Fibroblast of gingiva (primary cell): ENCODE measurements around the gene SUGCT.

Experiments used
- DNase-seq: peaks from one replicate; pipeline ENCODE4 v3.0.0-alpha.2; 2011; ENCODE audit warnings: low read depth

Gene SUGCT

GRCh38 chr7:40826411-40827221 lies 691.8 kb downstream of the SUGCT start:
- peak; percentile 92 for DNase-seq

GRCh38 chr7:40827222-40828085 lies 692.6 kb downstream of the SUGCT start:
- peak; percentile 100 for DNase-seq

GRCh38 chr7:40828686-40829600 lies 694.1 kb downstream of the SUGCT start:
- DNase-seq = no peak

- no peak for DNase-seq
Measured at GRCh38 chr7:40833191-40833887, 698.5 kb downstream of the SUGCT start.

- peak; percentile 52 for DNase-seq
Measured at GRCh38 chr7:40833888-40834234, 699.1 kb downstream of the SUGCT start.

DNA sequence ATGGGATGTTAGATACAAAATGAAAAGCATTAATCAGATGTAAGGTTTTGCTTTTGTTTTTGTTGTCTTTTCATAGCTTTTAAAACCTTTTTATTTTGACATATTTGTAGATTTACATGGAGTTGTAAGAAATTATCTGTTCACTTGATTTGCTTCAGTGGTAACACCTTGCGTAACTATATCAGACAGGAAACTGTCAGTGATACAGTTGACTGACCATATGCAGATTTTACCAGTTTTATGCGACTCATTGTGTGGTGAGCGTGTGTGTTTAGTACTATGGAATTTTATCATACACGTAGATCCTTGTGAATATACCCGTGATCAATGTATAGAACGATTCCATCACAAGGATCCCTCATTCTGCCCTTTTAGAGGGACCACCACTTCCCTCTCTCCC lies 701.4 kb downstream of the SUGCT start:
- DNase-seq = no peak

- DNase-seq = no peak
Measured at GRCh38 chr7:40839881-40840280, 705.1 kb downstream of the SUGCT start.

GRCh38 chr7:40840990-40841389 lies 706.2 kb downstream of the SUGCT start:
- DNase-seq = no peak

DNA sequence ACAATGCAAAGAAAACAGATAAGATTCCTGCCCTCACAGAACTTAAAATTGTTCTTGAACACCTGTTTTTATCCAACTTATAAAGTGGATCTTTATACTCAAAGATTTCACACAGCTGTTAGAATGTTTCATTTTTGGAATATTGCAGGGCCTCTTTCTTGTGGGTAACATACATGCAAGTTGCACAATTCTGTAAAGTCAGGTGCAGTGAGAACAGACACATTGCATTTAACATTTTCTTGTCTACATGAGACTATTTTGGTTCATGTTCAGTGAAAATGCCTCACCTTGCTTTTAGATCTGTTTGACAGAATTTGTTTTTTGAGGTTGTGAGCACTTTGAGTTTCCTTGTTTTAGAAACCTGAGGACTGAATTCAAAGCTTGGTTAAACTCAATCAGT lies 707.8 kb downstream of the SUGCT start:
- DNase-seq = no peak

- DNase-seq = no peak
Measured at GRCh38 chr7:40843338-40843985, 708.7 kb downstream of the SUGCT start.

GRCh38 chr7:40845943-40846342 lies 711.1 kb downstream of the SUGCT start:
- no peak for DNase-seq

DNA sequence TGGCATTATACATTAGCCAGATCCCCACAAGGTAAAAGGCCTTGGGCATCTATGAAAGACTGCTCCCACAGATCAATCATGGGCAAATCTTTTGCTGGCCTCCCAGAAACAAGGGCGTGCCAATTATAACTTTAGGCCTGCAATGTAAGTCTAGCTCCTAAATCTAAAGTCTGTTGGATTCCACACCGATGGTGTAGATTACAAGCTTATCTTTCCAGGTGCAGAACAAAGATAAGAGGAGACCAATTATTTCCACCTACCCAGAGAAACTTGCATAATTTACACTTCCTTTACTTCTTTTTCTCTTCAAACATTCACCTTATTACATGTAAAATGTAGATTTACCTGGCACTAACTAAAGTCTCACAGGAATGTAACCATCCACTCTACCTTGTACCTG lies 713.1 kb downstream of the SUGCT start:
- DNase-seq = no peak

DNA sequence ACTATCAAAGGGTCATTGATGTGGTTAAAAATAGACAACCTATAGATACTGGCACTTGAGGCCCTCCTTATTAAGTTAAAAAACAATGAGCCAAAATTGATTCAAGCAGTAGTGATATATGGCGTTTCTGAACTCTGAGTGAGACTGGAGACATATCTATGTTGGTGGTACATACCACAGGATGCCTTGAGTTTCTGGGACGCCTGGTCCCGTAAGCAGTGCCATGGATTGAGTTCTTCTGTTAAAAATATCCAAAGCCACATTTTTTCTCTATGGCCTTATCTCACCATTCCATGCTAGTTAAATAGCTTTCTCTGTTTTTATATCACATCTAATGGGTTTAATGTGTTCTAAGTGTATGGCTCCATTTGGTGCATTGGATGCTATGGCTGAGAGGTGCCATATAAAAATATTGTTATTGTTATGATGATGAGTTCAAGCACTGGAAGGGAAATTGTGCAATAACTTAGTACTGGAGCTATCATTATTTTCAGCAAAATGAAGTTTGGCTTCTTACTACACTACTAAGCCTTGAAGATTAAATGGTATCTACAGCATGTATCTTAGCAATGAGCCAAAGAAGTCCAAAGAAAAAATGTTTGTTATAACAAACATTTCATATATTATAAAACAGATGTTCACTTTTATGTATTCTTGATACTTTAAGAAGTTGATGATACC lies 713.9 kb downstream of the SUGCT start:
- DNase-seq = no peak

- DNase-seq = peak; percentile 17
Measured at GRCh38 chr7:40850017-40850416, 715.2 kb downstream of the SUGCT start.

- DNase-seq = no peak
Measured at GRCh38 chr7:40851001-40851400, 716.2 kb downstream of the SUGCT start.

DNA sequence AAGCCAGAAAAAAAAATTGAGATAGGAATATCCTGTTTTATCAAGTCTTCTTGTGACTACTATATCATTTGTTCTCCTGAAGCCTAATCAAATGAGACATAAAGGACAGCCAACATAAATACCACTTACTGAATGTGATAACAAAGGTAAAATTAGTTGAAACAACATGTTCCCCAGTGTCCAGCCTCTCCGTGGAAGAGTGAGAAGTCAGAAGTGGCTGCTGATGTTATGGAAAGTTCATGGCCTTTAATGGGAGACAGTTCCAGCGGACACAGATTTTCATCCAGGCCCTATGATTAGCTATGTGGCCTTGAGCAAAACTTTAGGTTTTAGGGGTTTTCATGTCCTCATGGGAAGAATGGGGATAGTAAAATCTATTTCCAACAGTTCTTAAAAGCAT lies 724.3 kb downstream of the SUGCT start:
- DNase-seq = no peak

- no peak for DNase-seq
Measured at GRCh38 chr7:40859965-40860543, 725.2 kb downstream of the SUGCT start.

- DNase-seq = no peak
Measured at GRCh38 chr7:40865441-40866233, 730.8 kb downstream of the SUGCT start.

DNA sequence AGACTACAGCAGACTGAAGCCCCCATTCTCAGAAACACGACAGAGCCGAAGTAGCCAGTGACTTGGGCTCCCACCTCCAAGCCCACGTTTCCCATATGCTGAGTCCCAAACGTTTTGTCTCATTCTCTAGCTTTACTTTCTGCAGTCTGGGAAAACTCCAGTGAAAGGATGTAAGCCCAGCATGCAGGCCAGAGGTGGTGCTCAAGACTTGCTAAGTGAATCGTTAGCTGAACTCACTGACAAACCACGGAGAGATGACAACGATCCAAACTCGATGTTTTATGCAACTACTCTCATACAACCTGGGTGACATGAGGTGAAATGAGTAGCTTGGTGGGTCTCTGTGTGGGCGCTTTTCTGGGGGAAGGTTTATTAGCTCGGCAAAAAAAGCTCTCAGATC lies 731.8 kb downstream of the SUGCT start:
- DNase-seq = peak; percentile 41
